ENCODE results near the gene ANK3.

Gene ANK3

DNA sequence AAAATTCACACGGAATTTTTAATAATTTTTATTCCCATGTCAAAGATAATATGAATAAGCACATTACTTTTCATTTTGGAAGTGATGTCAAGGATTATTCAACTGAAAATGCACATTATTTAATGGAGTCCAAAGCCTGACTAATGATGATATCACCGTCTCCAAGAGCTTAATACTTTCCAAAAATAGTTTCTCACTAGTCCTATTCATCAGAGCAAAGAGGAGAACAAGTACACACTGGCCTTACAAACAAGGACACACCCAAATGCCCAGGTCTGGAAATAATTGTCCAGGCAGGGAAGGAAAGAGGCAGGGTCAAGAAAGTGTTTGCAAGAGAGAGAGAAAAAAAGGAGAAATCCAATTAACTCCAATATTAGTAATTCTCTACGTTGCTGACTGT, 266.5 kb downstream of the ANK3 start:
- TF ChIP-seq SIN3A (IDR thresholded peaks at IDR 0.05; ENCODE audit: borderline replicate concordance, insufficient read depth, low read length), result no peak
- TF ChIP-seq POLR2AphosphoS5 (IDR thresholded peaks at IDR 0.05; ENCODE audit: low read depth, low read length), result no peak
- TF ChIP-seq TAF1 (IDR thresholded peaks at IDR 0.05; ENCODE audit: borderline replicate concordance, insufficient read depth, low read length), result no peak
- TF ChIP-seq REST (IDR thresholded peaks at IDR 0.05; ENCODE audit: insufficient read depth in 1 of 2, low read depth in 2 of 2, low read length in 2 of 2), result no peak
- TF ChIP-seq FOXP2 (optimal IDR thresholded peaks at IDR 0.05; ENCODE audit: borderline replicate concordance, extremely low read depth, extremely low read length, insufficient read depth), result no peak

GRCh38 chr10:60122190-60122589, 267.5 kb downstream of the ANK3 start:
- TF ChIP-seq SIN3A (IDR thresholded peaks at IDR 0.05; ENCODE audit: borderline replicate concordance, insufficient read depth, low read length), result no peak
- TF ChIP-seq TAF1 (IDR thresholded peaks at IDR 0.05; ENCODE audit: borderline replicate concordance, insufficient read depth, low read length), result no peak
- TF ChIP-seq FOXP2 (optimal IDR thresholded peaks at IDR 0.05; ENCODE audit: borderline replicate concordance, extremely low read depth, extremely low read length, insufficient read depth), result no peak
- TF ChIP-seq POLR2AphosphoS5 (IDR thresholded peaks at IDR 0.05; ENCODE audit: low read depth, low read length), result no peak
- no peak for TF ChIP-seq REST (IDR thresholded peaks at IDR 0.05; ENCODE audit: insufficient read depth in 1 of 2, low read depth in 2 of 2, low read length in 2 of 2)

GRCh38 chr10:60114765-60115586, 274.7 kb downstream of the ANK3 start:
- no peak for TF ChIP-seq FOXP2 (optimal IDR thresholded peaks at IDR 0.05; ENCODE audit: borderline replicate concordance, extremely low read depth, extremely low read length, insufficient read depth)
- no peak for TF ChIP-seq REST (IDR thresholded peaks at IDR 0.05; ENCODE audit: insufficient read depth in 1 of 2, low read depth in 2 of 2, low read length in 2 of 2)
- no peak for TF ChIP-seq TAF1 (IDR thresholded peaks at IDR 0.05; ENCODE audit: borderline replicate concordance, insufficient read depth, low read length)
- no peak for TF ChIP-seq SIN3A (IDR thresholded peaks at IDR 0.05; ENCODE audit: borderline replicate concordance, insufficient read depth, low read length)
- no peak for TF ChIP-seq POLR2AphosphoS5 (IDR thresholded peaks at IDR 0.05; ENCODE audit: low read depth, low read length)

DNA sequence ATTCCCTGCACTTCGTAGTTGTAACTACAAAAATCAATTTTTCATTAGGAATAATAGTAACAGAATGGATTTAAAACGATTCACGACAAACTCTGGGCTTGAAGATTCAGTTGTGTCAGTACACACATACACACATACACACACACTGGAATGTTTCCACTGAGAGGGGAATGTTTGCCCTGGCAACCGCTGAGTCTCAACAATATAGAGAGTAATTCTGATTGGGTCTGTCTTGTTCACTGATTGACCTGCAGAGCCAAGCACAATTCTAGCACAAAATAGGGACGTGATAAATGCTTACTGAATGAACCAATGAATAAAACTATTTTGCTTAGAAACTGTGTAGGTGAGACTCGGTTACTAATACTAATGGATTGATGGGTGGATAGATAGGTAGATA, 278.9 kb downstream of the ANK3 start:
- TF ChIP-seq SIN3A (IDR thresholded peaks at IDR 0.05; ENCODE audit: borderline replicate concordance, insufficient read depth, low read length), result no peak
- TF ChIP-seq REST (IDR thresholded peaks at IDR 0.05; ENCODE audit: insufficient read depth in 1 of 2, low read depth in 2 of 2, low read length in 2 of 2), result no peak
- TF ChIP-seq FOXP2 (optimal IDR thresholded peaks at IDR 0.05; ENCODE audit: borderline replicate concordance, extremely low read depth, extremely low read length, insufficient read depth), result no peak
- TF ChIP-seq TAF1 (IDR thresholded peaks at IDR 0.05; ENCODE audit: borderline replicate concordance, insufficient read depth, low read length), result no peak
- TF ChIP-seq POLR2AphosphoS5 (IDR thresholded peaks at IDR 0.05; ENCODE audit: low read depth, low read length), result no peak
